Peyer's patch (tissue), 4 donors: ENCODE results near the gene MSL2.

ENCODE experiments used
- CTCF ChIP-seq, 6 experiments: fragments of 450-650 bp in 4 of 6; fragments of 200-600 bp in 2 of 6; sonication (generic) in 1 of 6; IDR thresholded peaks; one replicate each; pipeline ENCODE4 v1.5.1; 2017 to 2019; ENCODE audit warnings: antibody characterized with exemption in 6 of 6, mild to moderate bottlenecking in 3 of 6, moderate library complexity in 1 of 6
- POLR2A ChIP-seq, 2 donors: fragments of 450-650 bp; IDR thresholded peaks; one replicate each; pipeline ENCODE4 v1.5.1; 2017; ENCODE audit warnings: antibody characterized with exemption in 2 of 2, mild to moderate bottlenecking in 2 of 2, moderate library complexity in 2 of 2

- TF ChIP-seq CTCF (IDR thresholded peaks at IDR 0.05) (no peak), POLR2A (IDR thresholded peaks at IDR 0.05) (no peak)
Measured at GRCh38 chr3:136152963-136153362, 43.2 kb downstream of the MSL2 start.
